HG02610 (cell line): ENCODE data around the gene HAAO.

Source experiments
- ATAC-seq: cut with Tn5 transposase; IDR thresholded peaks from one replicate; pipeline ENCODE4 v1.9.1; 2021; ENCODE audit warnings: mild to moderate bottlenecking, moderate library complexity; ENCODE audit not compliant: unreplicated experiment

Gene HAAO

DNA sequence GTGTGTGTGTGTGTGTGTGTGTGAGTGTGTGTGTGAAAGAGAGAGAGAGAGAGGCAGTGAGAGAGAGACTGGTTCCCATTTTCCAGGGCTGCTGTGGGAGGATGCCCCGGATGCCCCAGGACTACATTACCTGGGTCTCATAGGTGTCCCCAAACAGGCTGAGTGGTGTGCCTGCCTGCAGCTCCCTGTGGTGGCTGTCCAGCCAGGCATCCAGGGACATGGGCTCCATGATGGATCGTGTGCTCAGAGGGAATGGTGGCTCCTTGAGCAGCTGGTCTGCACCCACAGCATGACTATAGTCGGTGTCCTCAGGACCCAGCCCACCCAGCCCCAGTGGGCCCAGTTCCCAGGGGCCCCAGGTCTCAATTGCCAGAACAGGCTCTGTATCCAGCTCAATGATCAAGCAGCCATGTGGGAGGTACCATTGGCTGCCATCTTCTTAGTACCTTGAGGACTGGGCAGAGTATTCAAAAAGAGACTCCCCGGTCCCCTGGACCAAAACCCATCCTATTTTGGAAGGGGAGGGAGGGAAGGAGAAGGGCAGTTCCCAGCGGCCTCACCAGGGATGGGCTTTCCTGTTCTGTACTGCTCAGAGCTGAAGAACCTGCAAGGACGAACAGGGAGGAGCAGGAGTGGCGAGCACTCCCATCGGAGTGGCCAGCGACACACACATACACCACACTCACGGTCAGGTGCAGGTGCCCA, 22.6 kb downstream of the HAAO start:
- ATAC-seq: no peak

DNA sequence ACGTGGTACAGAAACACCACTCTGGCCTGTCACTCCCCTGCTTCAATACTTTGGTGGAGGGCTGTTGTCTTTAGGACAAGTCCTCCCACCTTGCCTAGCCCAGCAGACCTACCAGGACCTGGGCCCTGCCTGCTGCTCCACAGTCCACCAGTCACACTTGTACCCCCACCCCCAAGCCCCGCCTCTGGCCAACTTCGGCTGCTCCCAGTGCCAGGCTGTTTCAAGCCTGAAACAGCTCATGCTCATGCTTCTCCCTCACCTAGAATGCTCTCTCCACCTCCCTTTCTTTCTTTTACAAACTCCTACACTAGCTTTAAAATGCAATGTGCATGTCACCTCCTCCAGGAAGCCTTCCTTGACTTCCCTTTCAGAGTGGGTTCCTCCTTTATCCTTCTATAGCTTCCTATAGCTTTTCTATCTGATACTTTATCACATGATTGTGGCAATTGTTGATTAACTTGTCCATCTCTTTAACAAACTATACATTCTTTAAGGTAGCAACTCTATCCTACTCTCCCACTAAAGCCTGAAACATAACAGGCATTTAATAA, 23.6 kb downstream of the HAAO start:
- ATAC-seq: no peak

DNA sequence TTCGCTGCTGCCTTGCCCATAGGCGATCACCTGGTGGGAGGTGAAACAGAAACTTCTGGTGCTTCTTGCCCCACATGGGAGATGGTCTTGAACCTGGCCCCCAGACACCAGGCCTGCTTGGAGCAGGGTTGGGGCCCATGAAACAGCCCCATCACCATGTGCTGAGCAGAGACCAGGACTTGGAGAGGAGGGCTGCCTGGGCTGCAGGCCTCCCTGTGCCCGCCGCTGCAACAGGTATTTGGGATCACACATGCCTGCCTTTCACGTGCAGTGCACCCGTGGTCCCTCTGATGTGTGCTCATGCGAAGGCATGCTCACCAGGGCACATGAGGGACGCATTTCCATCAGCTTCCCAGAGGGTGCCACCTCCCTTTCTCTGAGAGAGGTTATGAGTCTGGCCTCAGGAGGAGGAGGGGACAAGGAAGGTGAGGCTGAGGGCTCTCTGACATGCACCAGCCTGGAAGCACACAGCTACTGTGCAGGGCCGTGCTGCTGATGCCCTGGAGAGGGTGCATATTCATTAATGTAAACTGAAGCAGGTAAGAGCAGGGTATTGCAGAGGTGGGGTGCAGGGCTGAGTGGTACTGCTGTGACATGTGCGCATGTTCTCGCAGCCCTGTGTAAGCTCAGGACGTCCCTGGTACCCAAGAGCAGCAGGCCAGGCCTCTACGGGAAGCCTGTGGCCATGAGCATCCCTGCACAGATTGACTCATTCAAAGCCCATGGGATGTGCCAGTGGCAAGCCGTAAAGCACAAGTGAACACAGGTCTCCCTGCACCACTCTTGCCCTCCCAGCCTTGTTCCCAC, 24.3 kb downstream of the HAAO start:
- ATAC-seq: no peak

DNA sequence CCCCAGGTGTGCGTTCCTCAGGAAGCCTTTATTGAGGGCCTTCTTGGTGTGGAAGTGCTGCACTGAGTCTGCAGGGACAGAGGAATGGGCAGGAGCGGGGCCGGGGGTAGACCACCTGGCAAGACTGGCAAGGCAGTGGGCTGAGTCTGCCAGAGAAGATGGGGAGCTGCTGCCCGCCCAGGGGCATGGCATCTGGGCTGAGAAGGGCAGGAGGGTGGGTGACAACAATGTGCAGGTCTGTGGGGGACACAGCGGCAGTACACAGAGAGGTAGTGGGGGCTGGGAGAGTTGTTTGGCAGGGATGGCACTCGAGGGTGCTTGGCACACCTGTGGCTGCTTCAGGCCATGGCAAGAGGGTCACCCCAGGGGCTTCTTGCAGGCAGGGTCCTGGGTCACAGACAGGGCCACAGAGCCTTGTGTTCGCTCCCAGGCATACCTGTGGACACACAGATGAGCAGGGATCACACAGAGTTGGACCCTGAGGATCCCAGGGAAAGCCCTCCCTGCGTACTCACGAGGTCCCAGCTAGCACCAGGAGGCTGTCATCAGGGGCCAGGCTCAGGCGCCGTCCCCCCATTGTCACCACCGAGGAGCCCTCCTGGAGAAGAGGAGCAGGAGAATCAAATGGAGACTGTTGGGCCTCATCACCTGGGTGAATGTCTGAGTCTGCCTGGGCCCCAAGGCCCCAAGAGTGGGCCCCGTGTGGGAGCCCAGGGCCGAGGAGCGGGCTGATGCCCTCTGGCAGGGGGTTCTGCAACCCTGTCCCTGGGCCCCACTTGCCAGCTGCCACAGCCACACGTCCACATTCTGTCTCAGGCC, 25.1 kb downstream of the HAAO start:
- ATAC-seq: no peak

DNA sequence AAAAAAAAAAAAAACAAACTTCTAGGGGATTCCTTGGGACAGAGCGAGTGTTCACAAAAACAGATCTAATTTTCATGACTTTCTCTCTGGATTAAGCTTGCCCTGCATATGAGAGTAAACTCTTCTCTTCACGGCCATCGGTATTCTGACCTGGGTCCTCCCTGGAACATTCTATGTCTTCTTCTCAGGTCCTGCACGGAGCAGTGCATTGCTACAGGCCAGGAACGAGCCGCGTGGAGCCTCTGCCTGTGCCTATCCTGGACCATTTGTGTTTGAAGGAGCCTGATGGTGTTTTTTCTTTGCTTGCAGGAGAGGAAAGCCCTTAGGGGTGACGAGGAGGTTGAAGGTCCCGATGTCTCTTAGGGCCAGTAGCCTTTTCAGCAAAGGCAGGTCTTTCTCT, 26.7 kb downstream of the HAAO start:
- ATAC-seq: no peak

DNA sequence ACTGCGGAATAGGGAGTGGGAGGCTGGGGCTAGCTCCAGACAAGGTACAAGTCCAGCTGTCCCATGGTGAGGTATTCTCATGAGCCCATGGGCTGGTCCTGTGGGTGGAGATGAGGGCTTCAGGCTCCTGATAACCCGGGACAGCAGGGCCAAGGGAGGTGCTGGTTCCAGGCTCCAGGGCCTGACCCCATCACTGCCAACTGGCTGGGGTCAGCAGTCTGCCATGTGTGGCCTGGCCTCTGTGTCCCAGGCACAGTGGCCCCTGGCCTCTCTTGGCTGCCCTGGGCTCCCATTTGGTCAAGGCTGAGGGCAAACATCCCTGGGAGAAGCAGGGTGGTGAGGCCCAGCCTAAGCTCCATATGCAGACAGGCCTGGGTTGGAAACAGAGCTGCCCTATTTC, 27.5 kb downstream of the HAAO start:
- ATAC-seq: no peak

DNA sequence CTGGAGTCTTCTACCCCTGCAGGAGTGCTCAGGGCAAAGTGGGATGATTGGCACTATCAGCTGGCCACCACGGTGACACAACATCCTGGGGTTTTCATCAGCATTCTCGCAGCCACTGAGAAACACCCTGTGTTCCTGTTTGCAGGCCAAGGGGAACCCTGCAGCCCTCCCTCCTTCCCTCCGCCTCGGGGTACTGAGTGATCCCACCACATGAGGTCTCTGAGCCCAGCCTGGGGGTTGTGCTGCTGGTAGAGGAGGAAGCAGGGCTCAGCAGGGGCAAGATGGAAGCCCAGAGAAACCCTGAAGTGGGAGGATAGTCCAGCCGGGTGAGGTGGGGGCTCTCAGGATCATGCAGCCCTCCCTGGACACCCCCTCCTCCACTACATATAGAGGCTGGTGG, 28.3 kb downstream of the HAAO start, which contains the start of gene OXER1:
Gene OXER1 (minus strand): TSS at position 40 of the 400 bp plus-strand sequence. CDS start 73 bp downstream, outside the sequence.
- no peak for ATAC-seq

DNA sequence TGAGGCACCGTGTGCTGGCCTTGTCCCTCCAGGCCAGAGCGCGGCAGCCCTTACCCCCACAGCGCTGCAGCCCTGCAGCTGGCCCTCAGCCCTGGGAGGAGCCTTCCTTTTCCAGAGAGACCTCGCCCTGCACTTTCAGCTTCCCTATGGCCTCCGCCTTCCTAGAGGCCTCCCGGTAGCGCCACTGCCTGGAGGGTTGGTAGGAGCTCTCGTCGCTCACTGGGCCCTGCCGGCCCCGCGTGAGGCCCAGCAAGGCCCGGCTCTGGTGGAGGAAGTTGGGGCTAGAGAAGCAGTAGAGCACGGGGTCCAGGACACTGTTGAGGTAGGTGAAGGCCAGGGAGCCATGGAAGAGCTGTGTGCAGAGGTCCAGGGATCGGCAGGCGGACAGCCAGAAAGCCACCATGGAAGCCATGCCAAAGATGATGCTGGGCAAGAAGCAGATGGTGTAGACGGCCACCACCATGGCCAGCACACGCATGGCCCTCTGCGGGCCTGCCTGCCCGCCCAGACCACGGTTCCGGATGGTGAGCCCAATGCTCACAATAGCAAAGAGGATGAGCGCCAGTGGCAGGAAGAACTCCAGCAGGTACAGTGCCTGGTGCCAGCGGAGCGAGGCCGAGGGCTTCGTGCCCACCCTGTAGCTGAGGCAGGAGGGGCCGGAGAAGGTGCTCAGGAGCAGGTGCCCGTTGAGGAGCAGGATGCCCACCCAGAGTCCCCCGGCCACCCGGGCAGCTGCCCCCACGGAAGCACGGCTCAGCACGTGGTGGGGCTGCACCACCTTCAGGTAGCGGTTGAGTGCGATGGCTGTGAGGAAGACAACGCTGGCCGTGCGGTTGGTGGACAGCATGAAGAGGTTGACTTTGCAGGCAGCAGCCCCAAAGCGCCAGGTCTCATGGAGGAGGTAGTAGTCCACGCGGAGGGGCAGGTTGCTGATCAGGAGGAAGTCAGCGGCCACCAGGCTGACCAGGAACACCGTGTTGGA, 29.3 kb downstream of the HAAO start:
- ATAC-seq: no peak

DNA sequence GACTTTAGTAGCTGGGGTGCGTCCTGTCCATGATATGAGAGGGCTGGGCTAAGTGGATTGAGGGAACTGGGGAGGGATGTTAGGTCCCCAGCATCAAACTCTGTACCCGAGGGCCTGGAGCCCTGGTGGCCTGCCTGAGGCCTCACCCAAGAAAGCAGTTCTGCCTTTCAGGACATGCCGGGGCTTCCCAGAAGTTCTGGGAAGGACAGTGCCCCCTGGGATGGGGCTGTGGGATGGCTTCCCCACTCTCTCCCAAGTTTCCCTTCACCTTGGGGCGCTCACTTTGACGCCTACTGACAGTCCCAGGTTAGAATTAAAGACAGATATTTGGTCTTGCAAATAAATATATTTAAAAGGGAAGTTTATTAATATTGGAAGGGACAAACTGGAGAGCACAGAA, 30.2 kb downstream of the HAAO start:
- no peak for ATAC-seq

DNA sequence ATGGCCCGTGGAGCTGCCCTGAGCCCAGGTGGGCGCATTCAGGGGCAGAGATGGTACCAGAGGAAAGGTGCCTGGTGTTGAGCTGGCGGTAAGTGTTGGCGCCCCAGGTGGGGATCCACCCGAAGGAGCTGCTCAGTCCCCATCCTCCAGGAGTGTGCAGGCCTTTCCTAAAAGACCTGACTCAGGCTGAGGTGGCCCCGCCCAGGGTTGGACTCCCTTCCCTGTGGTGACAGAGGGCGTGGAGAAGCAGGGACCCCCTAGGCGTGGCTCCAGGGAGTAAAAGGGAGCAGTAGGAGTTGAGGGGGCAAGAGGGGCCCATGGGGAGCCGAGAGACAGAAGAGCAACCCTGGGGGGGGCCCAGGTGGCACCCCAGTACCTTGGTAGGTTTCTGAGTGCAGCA, 30.8 kb downstream of the HAAO start:
- ATAC-seq: no peak

DNA sequence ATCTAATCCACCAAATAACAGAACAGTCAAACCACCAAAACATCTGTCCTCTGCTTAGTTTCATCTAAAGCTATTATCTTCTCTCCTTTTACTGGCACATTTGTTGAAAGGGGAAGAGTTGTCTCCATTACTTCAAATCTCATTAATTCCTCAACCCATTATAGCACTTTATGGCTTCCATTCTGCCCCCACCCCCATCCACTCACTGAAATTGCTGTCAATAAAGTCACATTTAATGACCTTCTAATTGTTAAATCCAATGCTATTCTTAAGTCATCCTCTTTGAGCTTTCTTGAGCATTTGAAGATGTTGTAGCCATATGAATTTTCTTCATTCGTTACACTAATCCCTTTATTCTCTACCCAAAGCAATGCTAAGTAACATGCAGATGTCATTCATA, 33.6 kb downstream of the HAAO start:
- no peak for ATAC-seq

DNA sequence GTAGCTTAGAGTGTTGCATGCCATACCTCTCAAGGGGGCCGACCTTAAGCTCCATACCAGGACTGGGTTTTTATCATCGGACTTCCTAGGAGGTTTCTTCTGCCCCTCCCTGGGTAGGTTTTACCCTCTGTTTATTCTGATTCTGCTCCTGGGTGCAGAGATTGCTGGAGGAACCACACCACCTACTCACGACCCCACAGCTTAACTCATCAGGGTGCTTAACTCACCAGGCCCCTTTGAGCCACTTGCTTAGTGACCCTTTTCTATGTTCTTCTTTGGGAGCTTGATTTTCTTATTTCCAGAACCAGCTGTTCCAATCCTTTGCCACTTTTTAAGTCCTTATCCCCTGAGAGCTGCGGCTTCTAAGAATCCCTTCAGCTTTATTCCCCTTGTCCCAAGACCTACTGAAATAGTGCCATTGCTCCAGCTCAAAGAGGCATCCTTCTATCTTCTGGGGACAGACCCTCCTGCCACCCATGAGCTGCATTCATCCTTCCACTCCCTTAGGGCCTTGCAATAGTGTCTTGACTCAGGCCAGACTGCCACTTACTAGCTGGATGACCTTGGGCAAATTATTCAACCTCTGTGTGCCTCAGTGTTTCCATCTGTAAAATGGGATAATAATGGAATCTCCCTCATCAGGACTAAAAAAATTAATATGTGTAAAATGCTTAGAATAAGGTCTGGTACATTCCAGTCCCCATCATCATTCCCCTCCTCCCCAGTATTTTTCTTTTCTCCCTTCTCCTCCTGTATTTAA, 34.2 kb downstream of the HAAO start:
- ATAC-seq: no peak

DNA sequence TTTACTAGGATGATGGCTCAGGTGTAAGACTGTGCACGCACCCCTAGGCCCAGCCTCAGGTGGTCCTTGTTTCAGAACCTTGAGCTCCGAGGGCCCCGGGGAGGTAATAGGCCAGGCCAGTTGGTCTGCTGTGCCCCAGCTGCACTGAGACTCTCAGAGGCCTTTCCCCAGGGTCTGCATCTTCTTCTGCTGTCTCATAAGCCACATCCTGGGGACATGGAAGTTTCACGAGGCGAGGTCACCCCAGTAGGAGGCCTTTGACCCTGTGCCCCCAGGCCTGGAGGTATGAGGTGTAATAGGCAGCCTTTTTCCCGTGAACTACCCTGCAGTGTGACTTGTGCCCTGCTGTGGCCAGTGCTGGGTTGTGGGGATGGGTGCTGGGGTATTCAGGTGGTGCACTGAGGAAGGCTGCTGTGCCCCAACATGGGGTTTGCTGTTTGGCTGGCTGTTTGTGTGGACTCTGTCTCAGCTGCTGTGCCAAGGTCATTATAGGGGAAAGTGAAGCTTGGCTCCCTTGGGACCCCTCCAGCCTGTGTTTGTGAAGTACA, 35.3 kb downstream of the HAAO start:
- no peak for ATAC-seq

DNA sequence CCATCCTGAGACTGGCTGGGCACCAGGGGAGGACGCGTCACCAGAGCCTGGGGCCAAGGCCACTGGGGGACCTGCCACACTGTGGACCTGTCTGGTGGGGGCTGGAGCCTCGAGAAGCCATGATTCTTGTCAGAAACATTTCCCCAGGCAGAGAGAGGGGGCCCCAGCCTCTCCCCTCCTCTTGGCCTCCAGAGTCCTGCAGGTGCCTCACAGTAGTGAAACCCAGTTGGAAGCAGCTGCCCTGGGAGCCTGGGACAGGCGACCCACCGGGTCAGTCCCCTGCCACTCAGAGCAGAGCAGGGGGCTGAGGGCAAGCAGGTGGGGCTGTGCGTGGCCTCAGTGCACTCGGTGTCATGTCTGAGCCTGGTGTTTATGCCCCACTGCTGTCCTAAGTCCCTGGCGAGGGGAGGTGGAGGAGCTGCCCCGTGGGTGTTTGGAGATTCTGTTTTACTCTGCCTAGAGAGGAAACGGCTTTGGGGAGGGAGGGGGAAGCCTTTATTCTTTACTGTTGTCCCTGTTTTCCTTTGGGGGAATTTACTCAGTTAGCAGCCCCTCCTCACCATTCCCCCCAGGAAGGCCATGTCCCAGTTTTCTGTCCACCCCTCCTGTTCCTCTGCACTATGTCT, 36.1 kb downstream of the HAAO start:
- ATAC-seq: no peak

DNA sequence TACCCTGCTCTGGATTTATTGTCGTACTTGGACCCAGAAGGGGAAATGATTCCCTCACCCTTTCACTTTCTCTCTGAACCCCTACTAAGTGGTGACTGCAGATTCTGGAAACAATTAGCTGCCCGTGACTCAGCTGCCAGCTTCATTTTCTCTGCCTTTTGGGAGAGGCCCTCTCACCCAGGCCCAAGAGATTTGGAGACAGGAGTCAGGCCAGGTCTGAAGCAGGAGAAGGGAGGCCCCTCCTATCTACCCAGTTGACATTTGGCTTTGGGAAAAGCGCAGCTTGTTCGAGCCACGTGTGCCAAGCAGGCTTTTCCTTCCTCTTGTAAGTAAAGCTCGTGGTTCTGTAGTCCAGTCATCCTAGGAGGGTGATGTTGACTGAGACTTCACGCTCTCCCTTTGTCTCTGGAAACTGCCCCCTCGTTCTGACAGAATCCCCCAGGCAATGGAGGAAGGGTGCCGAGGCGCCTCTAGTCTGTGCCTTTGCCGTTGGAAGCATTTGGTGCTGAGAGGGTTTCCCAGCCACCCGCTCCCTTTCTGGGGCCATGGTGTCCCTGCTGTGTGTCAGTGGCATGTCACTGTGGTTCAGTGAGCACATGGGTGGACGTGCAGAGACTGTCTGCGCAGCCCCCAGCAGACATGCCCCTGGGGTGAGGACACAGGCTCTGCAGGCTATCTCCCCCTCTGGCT, 37.0 kb downstream of the HAAO start:
- ATAC-seq: no peak

DNA sequence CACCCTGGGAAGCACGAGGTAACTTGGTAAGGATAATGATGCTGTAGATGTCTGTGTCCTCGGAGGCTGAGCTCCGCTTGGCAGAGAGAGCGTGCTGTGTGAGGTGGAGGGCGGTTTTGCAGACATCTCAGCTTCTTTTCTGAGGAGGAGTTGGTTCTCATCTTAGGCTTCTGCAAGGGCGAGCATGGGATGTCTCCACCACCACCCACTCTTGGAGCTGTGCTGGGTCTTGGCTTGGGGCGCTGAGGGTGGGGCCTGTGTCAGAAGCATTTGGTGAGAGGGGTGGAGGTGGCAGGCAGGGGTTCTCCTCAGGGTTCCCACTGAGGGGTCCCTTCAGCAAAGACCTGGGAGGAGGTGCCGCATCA, 37.6 kb downstream of the HAAO start:
- ATAC-seq: no peak

DNA sequence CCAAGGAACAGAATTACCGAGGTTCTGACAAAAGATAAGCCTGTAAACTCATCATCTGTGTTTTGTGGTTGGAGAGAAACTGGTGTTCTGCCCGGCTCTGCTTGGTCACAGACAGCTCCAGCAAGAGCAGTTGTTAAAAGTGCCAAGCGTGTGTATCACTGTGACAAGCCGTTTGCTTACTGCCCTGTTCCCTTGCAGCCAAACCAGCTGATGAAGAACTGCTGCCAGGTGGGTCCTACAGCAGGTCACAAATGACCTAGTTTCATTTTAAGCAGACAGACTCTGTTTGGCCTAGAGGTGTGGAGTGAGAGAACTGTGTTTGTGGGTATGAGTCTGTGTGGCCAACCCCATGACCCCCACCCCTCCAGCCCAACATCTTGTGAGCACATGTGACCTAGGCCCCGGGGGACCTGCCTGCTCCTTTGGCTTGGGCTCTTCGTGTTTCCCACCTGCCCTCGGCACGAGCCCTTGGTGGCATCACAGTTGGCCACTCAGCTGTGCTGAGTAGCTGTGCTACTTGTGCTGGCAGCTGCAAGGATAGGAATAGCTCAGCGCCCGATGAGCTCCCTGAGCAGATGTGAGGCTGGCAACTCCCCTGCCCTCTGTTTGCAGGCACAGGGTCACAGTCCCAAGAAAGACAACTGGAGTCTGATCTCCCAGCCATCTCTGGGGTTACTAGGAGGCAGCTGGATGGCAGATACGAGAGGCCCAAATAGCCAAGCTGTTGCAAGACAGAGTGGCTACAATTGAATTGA, 38.2 kb downstream of the HAAO start:
- ATAC-seq: peak; percentile 72
